HTERT RPE-1 (cell line): Measurements from ENCODE around the gene S100A1.

Source experiments
- in situ Hi-C: fragments of 300-500 bp; cut with MboI; formaldehyde crosslinking; loops from 4 replicates; pipeline ENCODE4 v1.14.3; 2020; ENCODE audit warnings: low sequenced_read_pairs

Gene S100A1

GRCh38 chr1:153610334-153610733, 17.9 kb upstream of the S100A1 start:
- in situ Hi-C loops, result no loop called here

- in situ Hi-C loops, result no loop called here
These were observed 17.4 kb upstream of the S100A1 start for GRCh38 chr1:153610811-153611301.

GRCh38 chr1:153611356-153611755, 16.9 kb upstream of the S100A1 start:
- in situ Hi-C loops, result no loop called here

GRCh38 chr1:153612111-153612754, 16.0 kb upstream of the S100A1 start:
- in situ Hi-C loops, result no loop called here

GRCh38 chr1:153612755-153613331, 15.4 kb upstream of the S100A1 start, which contains the start of gene S100A16:
Gene S100A16 (minus strand): TSS chr1:153613137. CDS start chr1:153608151, 4,986 bp downstream.
- in situ Hi-C loops, result no loop called here

GRCh38 chr1:153613406-153613805, 14.8 kb upstream of the S100A1 start:
- in situ Hi-C loops, result no loop called here

GRCh38 chr1:153614189-153614900, 13.9 kb upstream of the S100A1 start:
- in situ Hi-C loops, result no loop called here

- in situ Hi-C loops, result no loop called here
These were observed 13.3 kb upstream of the S100A1 start for GRCh38 chr1:153614906-153615305.

GRCh38 chr1:153615406-153615805, 12.8 kb upstream of the S100A1 start:
- in situ Hi-C loops, result no loop called here

GRCh38 chr1:153616144-153616916, 11.9 kb upstream of the S100A1 start, which contains the start of gene S100A14:
Gene S100A14 (minus strand): TSS chr1:153616325. CDS start chr1:153615858, 467 bp downstream.
- in situ Hi-C loops, result no loop called here

- in situ Hi-C loops, result no loop called here
These were observed 11.3 kb upstream of the S100A1 start for GRCh38 chr1:153616917-153617311.

- in situ Hi-C loops, result no loop called here
These were observed 10.6 kb upstream of the S100A1 start for GRCh38 chr1:153617663-153618062.

- in situ Hi-C loops, result no loop called here
These were observed 9.1 kb upstream of the S100A1 start for GRCh38 chr1:153619171-153619570.

GRCh38 chr1:153623101-153623500, 5.1 kb upstream of the S100A1 start:
- in situ Hi-C loops, result no loop called here

- in situ Hi-C loops, result no loop called here
These were observed 3.1 kb upstream of the S100A1 start for GRCh38 chr1:153624965-153625611.

- in situ Hi-C loops, result no loop called here
These were observed 1.7 kb upstream of the S100A1 start for GRCh38 chr1:153626477-153626903.

GRCh38 chr1:153626904-153627714, 1.1 kb upstream of the S100A1 start, which contains the start of gene S100A13:
Gene S100A13 (minus strand): TSS chr1:153627505. CDS start chr1:153626472, 1,033 bp downstream.
- in situ Hi-C loops, result no loop called here

- in situ Hi-C loops, result no loop called here
These were observed 556 bp downstream of the S100A1 start for GRCh38 chr1:153628638-153629342.

- in situ Hi-C loops, result no loop called here
These were observed 1.1 kb downstream of the S100A1 start for GRCh38 chr1:153629343-153629665.
